ENCODE data around the gene FAM163A. TPM values are rescaled to one million over a fixed set of nuclear protein-coding genes. Genes with fewer than 3 reads are reported as not detected.
"Not testable (repeated sequence)": the region's sequence is repeated elsewhere in the genome, so short reads cannot be mapped to it uniquely, and the experiment has no call there.

The FAM163A gene
- total RNA-seq (ENCODE audit: low replicate concordance), result 1.4 and 2.5 TPM in 2 replicates
- long read RNA-seq, result 0 reads

DNA sequence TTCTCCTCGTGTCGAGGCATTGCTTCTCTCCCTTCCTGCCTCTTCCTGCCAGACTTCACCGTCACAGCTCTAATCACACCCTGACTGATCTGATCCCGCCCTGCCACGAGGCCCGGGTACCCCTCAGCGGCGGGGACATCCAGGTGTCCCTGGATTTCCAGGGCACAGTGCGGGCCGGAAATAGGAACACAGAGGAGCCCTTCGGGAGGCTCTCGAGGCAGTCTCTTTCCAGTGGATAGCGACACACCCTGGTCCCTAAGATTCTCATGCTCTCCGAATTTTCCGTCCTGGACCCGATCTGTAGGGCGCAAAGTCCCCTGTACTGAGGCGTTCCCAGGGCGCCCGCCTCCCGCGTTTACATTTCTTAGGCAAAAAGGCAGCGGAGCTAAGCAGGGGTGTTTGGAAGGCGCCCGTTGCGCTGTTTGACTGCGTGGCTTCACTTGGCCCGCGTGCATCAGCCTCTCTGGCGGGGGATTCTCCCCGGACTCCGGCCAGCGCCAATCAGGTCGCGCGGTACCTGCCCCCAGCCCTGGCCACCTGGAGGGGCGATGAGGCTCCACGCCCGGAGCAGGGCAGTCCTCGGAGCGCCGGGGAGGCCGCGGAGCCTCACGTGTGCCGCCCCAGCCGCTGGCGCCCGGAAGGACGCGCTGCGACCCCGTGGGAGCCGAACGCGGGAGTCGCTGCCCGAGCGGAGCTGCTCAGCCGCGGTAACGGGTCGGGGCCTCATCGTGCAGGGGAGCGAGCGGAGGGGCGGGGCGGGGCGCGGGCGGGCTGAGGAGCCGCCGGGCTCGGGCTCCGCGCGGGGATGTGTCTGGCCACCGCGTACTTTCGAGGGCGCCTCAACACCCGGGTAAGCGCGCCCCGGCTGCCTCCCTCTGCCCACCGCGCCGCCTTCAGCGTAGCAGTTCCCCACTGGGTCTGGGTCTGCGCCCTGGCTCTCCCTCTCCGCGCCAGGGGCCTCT, at the start of gene FAM163A:
Gene FAM163A (plus strand): TSS at position 575 of the 962 bp plus-strand sequence. CDS start 69,807 bp downstream, outside the sequence.
- Mint-ChIP-seq H3K4me3 (peak within 1 kb of the TSS; percentile 80), H3K4me1 (ENCODE audit: unreplicated experiment) (peaks cover 14% of the 10 kb centered on the region), H3K27me3 (peaks cover 83% of the 10 kb centered on the region), H3K36me3 (no peaks in the 10 kb centered on the region), H3K27ac (peak within 1 kb of the TSS; percentile 52), H3K9me3 (no peaks in the 10 kb centered on the region)
- no peak for TF ChIP-seq CTCF (conservative IDR thresholded peaks at IDR 0.05)
- DNase-seq (ENCODE audit: extremely low spot score, unreplicated experiment), result no peak

DNA sequence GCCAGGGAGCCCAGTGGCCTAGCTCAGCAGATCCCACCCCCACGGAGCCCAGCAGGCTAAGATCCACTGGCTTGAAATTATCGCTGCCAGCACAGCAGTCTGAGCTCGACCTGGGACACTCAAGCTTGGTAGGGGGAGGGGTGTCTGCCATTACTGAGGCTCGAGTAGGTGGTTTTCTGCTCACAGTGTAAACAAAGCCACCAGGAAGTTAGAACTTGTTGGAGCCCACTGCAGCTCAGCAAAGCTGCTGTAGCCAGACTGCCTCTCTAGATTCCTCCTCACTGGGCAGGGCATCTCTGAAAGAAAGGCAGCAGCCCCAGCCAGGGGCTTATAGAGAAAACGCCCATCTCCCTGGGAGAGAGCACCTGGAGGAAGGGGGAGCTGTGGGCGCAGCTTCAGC, 48.6 kb upstream of the FAM163A start:
- H3K4me1 Mint-ChIP-seq (ENCODE audit: unreplicated experiment); H3K36me3 Mint-ChIP-seq; DNase-seq (ENCODE audit: extremely low spot score, unreplicated experiment); H3K4me3 Mint-ChIP-seq; H3K9me3 Mint-ChIP-seq; H3K27ac Mint-ChIP-seq: not testable (repeated sequence)
- H3K27me3 Mint-ChIP-seq, result peaks cover 18% of the 10 kb centered on the region

DNA sequence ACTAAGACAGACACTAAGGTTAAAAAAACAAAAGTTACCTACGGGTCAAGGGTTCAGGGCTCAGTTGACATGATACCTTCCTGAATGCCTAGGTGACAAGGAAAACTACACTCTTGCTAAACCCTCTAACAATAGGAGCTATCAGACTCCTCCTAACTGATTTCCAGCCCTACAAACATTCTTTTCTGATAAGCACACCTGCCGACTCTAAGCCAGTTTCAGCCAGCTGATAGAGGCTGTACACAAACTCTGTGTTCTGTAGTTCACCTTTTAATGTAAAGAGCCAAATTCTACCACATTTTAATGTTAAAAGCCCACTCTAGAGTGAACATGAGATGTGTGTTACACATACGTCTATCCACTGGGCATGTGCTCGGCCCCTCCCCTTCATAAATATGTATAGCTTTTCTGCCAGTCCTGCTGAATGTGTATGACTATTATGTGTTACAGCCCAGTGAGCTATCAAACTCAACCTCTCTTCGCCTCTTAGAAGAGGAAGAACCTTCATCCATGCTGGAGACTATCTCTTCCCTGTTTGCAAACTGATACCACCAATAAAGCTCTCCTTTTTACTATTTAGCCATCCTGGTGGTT, 40.0 kb upstream of the FAM163A start:
- Mint-ChIP-seq H3K4me1 (ENCODE audit: unreplicated experiment) (peaks cover 24% of the 10 kb centered on the region), H3K9me3 (no peaks in the 10 kb centered on the region), H3K36me3 (no peaks in the 10 kb centered on the region), H3K4me3 (no peak overlapping the region), H3K27me3 (peaks cover 3% of the 10 kb centered on the region), H3K27ac (no peak overlapping the region)
- no peak for DNase-seq (ENCODE audit: extremely low spot score, unreplicated experiment)
- TF ChIP-seq CTCF (conservative IDR thresholded peaks at IDR 0.05), result no peak

GRCh38 chr1:179706339-179706941, 36.7 kb upstream of the FAM163A start:
- no peak for DNase-seq (ENCODE audit: extremely low spot score, unreplicated experiment)
- H3K27me3 Mint-ChIP-seq, result peaks cover 7% of the 10 kb centered on the region
- no peaks in the 10 kb centered on the region for H3K9me3 Mint-ChIP-seq
- no peak overlapping the region for H3K27ac Mint-ChIP-seq
- H3K36me3 Mint-ChIP-seq, result no peaks in the 10 kb centered on the region
- no peak overlapping the region for H3K4me3 Mint-ChIP-seq
- peaks cover 34% of the 10 kb centered on the region for H3K4me1 Mint-ChIP-seq (ENCODE audit: unreplicated experiment)
- peak; percentile 94 for TF ChIP-seq CTCF (conservative IDR thresholded peaks at IDR 0.05)

- Mint-ChIP-seq H3K4me3 (no peak overlapping the region), H3K36me3 (no peaks in the 10 kb centered on the region), H3K27ac (no peak overlapping the region), H3K4me1 (ENCODE audit: unreplicated experiment) (peaks cover 34% of the 10 kb centered on the region), H3K27me3 (peaks cover 10% of the 10 kb centered on the region), H3K9me3 (no peaks in the 10 kb centered on the region)
- no peak for DNase-seq (ENCODE audit: extremely low spot score, unreplicated experiment)
- no peak for TF ChIP-seq CTCF (conservative IDR thresholded peaks at IDR 0.05)
Observed at GRCh38 chr1:179707406-179707805, 35.7 kb upstream of the FAM163A start.
